ENCODE measurements around the gene ECI1. TPM values are rescaled to one million over a fixed set of nuclear protein-coding genes. Genes with fewer than 3 reads are reported as not detected.
A peak's percentile ranks its signal among the peaks of the same experiment; 100 is the strongest.

The ECI1 gene
- total RNA-seq, 1 experiment from 2014 or later = 95.4 TPM

DNA sequence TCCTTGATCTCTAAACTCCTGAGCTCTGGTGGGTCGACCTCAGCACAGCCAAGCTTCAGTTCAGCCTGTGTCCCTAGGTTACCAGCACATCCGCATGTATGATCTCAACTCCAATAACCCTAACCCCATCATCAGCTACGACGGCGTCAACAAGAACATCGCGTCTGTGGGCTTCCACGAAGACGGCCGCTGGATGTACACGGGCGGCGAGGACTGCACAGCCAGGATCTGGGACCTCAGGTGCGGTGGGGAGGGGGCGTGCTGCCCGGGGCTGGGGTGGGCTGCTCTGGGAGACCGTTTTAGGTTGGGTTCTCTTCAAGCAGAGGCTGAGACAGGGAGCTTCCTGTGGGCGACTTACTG lies 45.0 kb downstream of the ECI1 start:
- peaks cover 0 to 9% of the 10 kb centered on the region in 2 experiments; a peak in 1 of 5 replicates for H3K9me3 Mint-ChIP-seq
- H3K36me3 Mint-ChIP-seq (ENCODE audit: insufficient read depth in 1 of 3, low read depth in 3 of 3) = peaks cover 7 to 30% (median 28%) of the 10 kb centered on the region in 3 experiments; a peak in 6 of 7 replicates
- Histone ChIP-seq H4K91ac (ENCODE audit: insufficient read length, low read depth, low read length) (no peak overlapping the region), H2AK5ac (ENCODE audit: insufficient read length, low read length) (no peak overlapping the region), H3K4ac (ENCODE audit: low read depth, low read length) (no peak overlapping the region), H3K79me2 (ENCODE audit: insufficient read depth, low read length) (no peaks in the 10 kb centered on the region), H3K4me2 (ENCODE audit: insufficient read depth, insufficient read length, low read length) (peak overlapping the region; percentile 80), H3K9me3 (ENCODE audit: control insufficient read depth, low read depth, low read length) (no peaks in the 10 kb centered on the region), H4K5ac (ENCODE audit: insufficient read length, low read depth, low read length) (no peak overlapping the region), H2BK15ac (ENCODE audit: low read depth, low read length) (no peak overlapping the region), H3K4me1 (ENCODE audit: insufficient read depth, low read length) (no peaks in the 10 kb centered on the region; the same call in 1 of the 2 replicates), H2BK20ac (ENCODE audit: low read depth, low read length, poor library complexity, severe bottlenecking) (no peak overlapping the region), H3K79me1 (ENCODE audit: insufficient read depth, low read depth, low read length, poor library complexity, severe bottlenecking) (no peaks in the 10 kb centered on the region), H4K8ac (replicated peaks; ENCODE audit: insufficient read length, low read depth, low read length) (no peak overlapping the region), H2BK12ac (ENCODE audit: insufficient read length, low read depth, low read length) (no peak overlapping the region), H2BK5ac (ENCODE audit: insufficient read length, low read length) (no peak overlapping the region), H3K14ac (ENCODE audit: insufficient read depth, low read length) (no peak overlapping the region), H3K56ac (ENCODE audit: insufficient read length, low read depth, low read length) (no peak overlapping the region), H2BK120ac (ENCODE audit: low read depth, low read length, poor library complexity, severe bottlenecking) (no peak overlapping the region), H2AFZ (ENCODE audit: low read length) (no peak overlapping the region), H3K27me3 (ENCODE audit: insufficient read depth, low read length) (no peaks in the 10 kb centered on the region), H3K23ac (ENCODE audit: insufficient read length, low read depth, low read length) (no peak overlapping the region), H3T11ph (ENCODE audit: low read length) (no peak overlapping the region), H3K9ac (ENCODE audit: extremely low read depth, insufficient read length, low read length) (no peak overlapping the region), H3K18ac (ENCODE audit: insufficient read length, low read depth, low read length) (no peak overlapping the region), H3K23me2 (ENCODE audit: insufficient read length, low read depth, low read length, poor library complexity, severe bottlenecking) (peaks cover 12% of the 10 kb centered on the region), H3K27ac (ENCODE audit: insufficient read length, low read depth, low read length) (no peak overlapping the region), H4K20me1 (ENCODE audit: control insufficient read depth, insufficient read depth, insufficient read length) (no peaks in the 10 kb centered on the region)
- H3K4me1 Mint-ChIP-seq = peaks cover 6 to 9% of the 10 kb centered on the region in 2 experiments
- TF ChIP-seq, protein P1, sequence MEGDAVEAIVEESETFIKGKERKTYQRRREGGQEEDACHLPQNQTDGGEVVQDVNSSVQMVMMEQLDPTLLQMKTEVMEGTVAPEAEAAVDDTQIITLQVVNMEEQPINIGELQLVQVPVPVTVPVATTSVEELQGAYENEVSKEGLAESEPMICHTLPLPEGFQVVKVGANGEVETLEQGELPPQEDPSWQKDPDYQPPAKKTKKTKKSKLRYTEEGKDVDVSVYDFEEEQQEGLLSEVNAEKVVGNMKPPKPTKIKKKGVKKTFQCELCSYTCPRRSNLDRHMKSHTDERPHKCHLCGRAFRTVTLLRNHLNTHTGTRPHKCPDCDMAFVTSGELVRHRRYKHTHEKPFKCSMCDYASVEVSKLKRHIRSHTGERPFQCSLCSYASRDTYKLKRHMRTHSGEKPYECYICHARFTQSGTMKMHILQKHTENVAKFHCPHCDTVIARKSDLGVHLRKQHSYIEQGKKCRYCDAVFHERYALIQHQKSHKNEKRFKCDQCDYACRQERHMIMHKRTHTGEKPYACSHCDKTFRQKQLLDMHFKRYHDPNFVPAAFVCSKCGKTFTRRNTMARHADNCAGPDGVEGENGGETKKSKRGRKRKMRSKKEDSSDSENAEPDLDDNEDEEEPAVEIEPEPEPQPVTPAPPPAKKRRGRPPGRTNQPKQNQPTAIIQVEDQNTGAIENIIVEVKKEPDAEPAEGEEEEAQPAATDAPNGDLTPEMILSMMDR (conservative IDR thresholded peaks at IDR 0.05) = no peak
- no peak for DNase-seq
- no CpG with 5 or more reads among the region's 18 CpGs for WGBS (ENCODE audit: extremely low coverage, insufficient read length, low lambda C conversion rate)
- H3K27ac Mint-ChIP-seq = 0 out of 7 replicates have a peak overlapping the region, but pooled peaks of 1 of the 3 experiments have one; percentile 46
- H3K4me3 Mint-ChIP-seq = peak overlapping the region; percentile 76 to 84
- peaks cover 21% of the 10 kb centered on the region for H3K27me3 Mint-ChIP-seq (ENCODE audit: low read depth)
